T follicular helper cell (primary cell): ENCODE data around the gene ATG2A.

ENCODE experiments used
- DNase-seq: peaks from one replicate; pipeline ENCODE4 v3.0.0-alpha.2; 2020; ENCODE audit warnings: low read depth

Gene ATG2A

DNA sequence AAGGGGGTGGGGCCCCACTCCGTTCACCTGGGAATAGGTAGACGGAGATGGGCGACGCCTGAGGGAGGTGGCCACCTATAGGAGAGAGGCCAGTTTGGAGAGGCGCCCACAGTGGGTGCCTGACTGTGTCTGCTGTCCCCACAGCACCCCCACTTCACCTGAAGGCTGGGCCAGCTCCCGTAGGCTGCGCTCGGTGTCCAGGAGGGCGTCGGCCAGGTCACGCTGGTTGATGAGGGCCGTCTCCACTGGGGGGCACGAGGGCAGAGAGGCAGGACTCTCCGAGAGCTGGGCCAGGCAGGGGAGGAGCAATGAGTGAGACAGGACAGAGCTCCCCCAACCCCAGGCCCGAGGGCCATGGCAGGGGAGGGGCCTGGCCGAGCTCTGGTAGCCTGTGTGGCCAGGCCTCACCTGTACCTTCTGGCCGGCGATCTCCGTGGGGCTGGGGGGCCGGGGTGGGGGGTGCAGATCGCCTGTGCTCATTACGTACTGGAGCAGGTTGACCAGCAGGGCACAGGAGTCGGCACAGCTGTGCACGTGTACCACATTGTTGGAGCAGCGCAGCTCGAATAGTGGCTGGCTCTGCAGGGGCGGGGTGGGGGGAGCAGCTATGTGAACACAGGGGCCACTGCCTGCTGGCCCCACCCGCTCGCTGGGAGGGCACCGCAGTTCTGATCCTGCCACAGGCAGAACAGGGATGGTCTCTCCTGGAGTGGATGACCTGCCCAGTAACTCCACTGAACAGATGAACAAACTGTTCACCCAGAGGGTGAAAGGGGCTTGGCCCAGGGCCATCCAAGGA, 14.7 kb downstream of the ATG2A start:
- DNase-seq: no peak

DNA sequence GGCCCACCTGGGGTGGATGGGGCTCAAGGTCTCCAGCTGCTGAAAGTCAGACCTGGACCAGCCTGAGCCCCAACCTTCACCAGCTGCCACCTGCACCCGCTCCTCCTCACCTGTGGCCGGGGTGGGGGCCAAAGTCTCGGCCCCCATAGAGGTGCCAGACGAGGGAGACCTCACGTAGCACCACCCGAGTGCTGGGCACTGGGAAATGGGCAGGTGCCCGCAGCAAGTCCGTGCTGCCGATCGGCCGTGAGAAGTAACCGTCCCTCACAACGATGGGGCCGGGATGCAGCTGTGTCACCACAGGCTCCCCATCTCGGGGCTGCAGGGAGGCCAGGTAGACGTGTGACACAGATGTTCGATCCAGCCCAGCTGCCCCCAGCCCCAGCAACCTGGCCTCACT, 16.2 kb downstream of the ATG2A start:
- DNase-seq: no peak

DNA sequence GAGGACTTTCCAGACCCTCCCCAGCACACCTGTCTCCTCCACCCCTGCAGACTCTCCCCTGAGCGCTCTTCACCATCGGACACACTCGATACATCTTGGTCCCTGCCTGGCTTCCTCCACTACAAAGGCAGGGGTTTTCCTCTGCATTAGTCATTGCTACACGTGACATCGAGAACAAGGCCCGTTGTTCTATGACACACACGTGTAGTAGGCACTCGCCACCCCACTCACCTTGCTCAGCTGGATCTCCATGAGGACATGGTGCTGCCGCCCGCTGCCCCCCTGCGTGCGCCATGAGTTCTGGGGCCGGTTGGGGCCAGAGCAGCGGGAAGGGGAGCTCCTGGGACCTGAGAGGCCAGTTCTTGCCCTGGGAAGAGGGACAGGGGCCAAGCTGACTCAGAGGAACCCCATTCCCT, 16.7 kb downstream of the ATG2A start:
- DNase-seq: peak; percentile 75

DNA sequence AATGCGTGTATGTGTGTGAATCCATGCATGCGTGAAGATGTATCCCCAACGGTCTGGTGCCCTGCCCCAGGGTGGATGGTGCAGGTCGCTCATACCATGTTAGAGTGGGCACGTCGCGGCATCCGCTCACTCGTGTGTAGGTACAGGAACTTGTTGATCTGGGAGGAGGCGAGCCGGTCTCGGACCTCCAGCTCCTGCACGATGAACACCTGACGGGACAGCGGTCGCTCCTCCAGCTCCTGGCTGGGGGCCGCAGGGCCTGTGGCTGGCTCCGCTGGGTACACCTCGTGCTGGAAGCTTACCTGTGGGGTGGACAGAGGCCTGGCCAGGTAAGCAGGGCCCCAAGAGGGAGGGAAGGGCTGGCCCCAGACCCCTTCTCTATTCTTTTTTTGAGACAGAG, 18.5 kb downstream of the ATG2A start:
- no peak for DNase-seq

DNA sequence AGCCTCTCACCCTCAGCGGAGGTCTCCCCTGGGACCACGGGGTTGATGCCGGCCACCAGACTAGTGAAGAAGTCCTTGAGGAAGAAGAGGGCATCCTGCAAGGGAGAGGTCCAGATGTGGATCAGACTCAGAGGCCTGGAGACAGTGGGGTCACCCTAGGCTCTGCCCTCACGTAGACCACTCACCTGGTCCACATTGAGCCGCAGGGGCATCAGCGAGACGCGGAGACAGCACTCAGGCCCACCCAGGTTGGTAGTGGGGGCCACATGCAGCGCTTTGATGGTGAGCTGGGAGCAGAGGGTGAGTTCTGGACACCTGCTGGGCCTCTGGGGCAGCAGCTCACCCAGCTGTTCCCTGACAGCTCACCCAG, 18.9 kb downstream of the ATG2A start:
- no peak for DNase-seq

DNA sequence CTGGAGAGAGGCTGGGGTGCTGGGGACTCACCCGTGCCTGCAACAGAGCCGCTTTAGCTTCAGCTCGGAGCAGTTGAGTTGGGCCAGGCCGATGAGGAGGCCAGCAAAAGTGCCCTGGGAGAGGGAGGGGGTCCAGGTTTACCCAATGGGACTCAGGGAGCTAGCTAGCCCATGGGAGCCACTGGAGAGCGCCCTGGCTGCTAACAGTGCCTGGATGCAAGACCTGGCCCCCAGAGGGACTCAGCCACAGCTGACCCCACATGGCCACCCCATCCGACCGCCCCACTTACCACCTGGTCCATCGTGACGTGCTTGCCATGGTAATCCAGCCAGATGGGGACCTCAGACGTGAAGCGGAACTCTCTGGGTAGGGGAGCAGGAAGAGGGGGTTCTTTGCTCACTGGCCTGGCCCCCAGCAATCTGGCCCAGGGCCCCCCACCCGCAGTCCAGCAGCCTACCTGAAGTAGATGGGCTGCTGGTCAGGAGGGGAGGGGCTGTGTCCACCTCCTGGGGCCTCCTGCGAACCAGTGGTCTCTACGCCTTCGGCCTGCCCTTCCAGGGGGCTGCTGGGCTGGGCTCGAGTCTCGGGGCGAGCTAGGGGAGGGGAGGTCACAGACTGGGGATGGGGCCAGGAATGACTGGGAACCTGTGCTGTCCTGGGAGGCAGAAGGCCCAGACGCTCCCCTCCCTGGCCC, 19.5 kb downstream of the ATG2A start:
- no peak for DNase-seq

DNA sequence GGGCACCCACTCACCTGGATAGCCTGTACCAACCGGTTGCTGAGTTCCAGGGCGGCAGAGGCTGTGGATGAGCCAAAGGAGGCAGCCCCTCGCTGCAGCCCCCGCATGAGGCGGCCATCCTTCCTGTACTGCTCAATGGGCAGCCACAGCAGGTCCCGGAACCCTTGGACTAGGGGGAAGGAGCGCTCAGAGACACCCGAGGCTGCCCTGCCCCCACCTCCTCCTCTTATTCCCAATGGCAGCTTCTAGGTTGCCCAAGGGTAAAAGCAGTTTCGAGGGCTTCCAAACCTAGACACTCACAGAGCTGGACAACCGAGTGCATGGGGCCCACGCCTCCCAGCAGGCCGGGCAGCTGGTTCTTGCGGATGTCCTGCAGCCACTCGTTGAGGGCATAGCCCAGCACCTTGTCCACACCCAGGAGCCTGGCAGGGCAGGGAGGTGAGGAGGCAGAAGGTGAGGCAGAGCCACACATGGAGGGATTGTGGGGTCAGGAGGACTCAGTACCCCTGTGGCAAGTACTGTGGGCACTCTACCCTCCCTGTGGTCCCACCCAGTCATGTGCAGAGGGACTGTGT, 20.5 kb downstream of the ATG2A start:
- no peak for DNase-seq

DNA sequence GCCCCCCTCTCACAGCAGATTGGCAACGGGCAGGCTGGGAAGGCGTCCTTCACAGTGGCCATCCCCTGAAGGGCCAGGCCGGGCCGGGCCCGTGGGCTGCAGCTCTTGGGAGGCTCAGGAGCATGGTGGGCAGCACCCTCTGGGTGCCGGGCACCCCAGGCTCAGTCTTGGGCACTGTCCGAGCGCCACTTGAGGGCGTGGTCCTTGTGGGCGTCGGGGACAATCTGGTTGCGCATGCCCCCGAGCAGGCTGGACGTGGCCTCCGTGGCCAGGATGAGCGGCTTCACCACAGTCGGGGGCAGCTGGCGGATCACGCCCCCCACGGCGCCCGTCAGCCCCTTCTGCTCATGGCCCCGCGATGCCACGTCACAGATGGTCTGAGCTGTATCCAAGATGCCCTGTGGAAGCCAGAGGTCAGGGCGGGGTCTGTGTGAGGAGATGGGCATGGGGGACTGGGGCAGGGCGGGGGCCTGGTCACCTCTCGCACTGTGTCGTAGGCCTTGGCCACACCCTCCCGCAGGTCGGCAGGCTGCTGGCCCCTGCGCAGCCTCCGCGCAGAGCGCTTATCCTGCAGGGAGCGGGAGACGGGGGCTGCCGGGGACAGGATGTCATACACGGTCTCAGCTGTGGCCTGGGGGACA, 22.1 kb downstream of the ATG2A start:
- DNase-seq: no peak

DNA sequence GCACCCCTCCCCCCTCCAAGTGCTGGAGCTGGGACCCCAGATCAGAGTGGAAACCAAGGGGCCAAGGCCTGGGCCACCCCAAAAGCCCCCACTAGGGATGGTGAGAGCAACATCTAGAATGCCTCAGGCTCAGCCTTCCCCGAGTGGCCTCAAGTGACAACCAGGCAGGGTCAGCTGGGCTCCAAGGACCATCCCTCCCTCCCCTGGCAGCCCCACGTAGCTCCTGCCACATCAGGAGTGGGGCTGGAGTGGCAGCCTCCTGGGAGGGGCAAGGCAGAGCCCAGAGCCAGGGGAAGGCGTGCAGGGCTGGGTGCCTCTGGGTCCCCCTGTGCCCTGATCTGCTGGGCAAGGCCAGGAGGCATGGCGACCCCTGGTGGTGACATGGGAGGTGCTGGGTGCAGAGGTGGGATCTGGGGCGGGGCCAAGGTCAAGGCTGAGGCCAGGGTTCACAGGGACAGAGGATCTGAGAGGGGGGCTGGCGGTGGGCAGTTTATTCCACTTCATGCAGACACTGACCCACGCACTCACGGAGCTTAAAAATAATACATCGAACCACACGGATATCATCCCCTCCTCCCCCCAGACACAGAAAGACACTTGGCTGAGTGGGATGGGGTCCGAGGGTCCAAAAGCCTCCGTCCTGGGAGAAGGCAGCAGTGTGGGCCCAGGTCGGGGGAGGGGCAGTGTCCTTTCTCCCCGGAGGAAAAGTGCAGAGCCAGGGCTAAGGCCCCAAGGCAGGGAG, 22.8 kb downstream of the ATG2A start:
- peak; percentile 86 for DNase-seq

DNA sequence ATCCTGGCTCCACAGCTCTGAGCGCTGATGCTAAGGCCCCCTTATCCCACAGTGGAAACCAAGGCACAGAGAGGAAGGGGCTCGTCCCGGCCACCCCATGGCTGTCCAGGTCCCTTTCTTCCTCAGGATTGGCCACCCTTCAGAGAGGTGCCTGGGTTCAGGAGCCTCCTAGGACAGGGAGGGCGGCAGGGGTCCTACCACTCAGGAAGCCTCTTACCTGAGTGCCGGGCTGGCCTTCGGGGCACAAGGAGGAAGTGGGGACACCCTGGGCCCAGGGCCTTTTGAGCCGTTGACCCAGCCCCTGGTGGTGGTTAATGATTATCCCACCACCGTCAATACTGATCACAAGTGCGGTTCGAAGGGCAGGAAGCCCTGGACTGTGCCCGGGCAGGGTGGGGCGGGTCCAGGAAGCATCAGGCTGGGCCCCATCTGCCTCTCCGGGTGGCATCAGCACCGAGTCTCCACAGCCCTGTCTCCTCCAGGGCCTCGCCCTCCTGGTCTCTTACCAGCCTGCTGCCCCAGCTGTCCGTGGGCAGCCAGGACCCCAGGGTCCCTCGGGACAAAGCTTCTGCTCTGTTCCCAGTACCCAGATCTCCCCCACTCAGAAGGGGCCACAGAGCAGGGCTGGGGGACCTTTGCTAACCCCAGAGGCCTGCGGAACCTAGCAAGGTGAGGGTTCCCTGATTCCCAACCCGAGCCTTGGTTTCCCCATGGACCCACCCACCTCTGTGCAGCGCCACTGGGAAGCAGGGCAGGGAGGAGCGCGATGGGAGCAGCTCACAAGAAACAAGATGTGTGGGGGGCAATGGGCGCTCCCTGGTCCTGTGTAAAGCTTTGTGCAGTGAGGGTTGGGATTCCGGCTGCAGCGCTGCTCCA, 23.6 kb downstream of the ATG2A start:
- no peak for DNase-seq

DNA sequence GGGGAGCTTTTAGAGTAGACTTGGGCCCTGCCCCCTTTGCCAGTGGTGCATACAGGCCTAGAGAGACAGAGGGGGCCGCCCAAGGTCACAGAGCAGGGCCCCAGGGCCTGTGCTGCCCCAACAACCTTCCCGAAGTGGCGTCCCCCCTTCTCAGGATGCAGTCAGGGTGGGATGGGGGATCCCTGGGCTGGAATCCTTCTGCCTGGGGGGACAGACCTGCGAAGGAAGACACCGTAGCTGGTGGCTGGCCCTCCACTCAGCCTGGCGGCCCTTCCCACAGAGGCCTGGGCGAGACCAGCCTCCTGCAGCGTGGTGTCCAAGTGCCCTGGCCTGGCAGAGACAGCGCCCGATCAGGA, 24.2 kb downstream of the ATG2A start:
- DNase-seq: no peak

DNA sequence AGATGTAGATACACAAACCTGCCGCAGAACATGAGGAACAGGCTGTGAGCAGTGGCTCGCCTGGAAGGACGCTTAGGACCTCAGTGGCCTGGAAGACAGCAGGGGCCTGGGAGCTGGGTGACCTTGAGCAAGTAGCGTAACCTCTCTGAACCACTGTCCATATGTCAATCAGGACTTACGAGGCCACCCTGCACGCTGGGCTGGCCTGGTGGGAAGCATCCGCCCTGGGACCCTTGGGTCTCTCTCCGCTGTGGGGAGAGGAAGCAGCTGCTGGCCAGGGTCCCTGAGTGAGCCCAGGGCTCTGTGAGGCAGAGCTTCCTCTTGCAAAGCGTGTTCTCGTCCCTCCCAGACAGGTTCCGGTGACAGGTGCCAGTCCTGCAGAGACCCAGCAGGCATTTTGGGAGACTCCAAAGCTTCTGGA, 24.6 kb downstream of the ATG2A start:
- no peak for DNase-seq

DNA sequence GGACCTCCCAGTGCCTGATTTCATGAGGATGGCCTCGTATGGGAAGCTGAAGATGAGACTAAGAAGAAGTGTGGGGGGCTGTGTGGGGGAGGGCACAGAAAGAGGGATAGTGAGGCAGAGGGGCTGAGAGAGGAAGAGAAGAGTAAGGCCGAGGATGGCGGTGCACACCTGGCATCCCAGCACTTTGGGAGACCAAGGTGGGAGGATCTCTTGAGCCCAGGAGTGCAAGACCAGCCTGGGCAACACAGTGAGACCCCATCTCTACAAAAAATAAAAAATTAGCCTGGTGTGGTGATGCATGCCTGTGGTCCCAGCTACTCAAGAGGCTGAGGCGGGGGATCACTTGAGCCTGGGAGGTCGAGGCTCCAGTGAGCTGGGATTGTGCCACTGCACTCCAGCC, 25.1 kb downstream of the ATG2A start:
- no peak for DNase-seq

DNA sequence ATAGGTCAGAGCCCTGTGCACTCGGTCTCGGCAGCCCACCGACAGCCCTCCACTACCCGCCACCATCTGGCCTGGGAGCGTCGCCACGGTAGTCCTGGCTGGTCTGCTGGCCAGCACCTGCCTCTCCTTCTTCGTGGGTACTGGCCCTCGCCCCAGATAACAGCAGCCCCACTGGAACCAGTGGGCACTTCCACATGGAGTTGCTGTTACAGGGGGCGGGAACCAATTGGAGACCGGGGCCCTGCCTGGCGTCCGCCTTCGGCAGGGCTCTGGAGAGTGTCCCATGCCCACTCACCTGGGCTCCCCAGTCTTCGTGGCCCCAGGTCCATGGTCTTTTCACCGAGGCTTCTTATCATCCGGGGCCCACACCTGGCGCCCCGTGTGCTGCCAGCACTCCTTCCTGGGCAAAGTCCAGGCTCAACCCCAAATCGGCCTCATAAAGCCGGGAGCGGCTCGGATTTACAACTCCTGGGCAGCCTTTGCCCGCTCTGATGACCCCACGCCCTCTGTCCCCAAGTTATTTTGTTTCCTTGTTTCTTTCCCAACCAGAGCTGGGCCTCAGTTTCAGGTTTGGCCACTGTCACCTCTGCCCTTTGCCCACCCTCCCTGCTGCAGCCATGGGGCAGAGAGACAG, 25.7 kb downstream of the ATG2A start:
- DNase-seq: no peak

DNA sequence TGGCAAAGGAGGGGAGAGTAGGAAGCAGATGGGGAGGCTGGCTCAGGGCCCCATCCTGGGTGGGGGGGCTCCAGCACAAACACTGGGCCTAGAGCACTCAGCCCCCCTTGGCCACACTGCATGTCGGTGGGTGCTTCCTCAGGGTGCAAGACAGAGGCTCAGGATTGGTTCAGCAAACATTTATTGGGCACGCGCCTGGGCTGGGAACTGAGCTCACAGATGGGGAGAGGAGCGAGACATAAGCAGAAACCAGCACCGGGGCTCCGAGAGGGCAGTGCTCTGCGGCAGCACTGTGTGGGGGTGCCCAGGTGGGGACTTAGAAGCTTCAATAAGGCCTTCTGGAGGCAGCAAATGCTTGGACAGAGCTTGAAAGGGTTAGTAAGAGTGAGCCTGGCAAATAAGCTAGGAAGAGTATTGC, 26.5 kb downstream of the ATG2A start:
- no peak for DNase-seq

DNA sequence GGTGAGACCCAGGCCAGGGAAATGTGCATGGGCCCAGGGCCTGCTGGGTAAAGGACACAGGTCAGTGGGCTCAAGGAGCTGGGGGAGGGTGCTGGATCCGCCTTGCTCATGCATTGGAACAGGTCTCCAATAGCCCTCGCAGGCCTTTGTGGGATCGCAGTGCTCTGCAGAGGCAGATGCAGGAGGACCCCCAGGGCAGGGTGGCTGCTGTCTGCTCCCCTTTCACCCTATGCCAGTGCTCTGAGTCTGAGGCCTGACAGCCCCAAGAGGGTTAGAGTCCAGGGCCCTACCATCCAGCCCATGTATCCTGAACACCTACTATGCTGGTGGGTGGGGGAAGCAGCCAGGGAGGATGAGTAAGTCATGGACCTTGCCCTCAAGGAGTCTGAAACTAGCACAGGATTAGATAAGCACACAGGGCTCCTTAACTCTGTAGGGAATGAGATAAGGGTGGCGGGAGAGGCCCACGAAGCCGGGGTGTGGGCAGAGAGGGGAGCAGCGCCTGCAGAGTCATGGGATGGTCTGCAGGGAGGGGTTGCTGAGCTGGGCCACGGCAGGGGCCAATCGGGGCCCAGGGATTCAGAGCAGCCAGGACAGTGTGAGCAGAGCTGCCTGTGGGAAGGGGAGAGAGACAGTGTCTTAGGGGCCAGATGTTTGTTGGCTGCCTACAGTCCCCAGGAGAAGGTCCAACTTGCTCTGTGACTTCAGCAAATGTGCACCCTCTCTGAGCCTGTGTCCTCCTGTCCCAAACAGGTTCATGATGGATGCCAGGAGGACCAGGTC, 28.1 kb downstream of the ATG2A start:
- DNase-seq: no peak

DNA sequence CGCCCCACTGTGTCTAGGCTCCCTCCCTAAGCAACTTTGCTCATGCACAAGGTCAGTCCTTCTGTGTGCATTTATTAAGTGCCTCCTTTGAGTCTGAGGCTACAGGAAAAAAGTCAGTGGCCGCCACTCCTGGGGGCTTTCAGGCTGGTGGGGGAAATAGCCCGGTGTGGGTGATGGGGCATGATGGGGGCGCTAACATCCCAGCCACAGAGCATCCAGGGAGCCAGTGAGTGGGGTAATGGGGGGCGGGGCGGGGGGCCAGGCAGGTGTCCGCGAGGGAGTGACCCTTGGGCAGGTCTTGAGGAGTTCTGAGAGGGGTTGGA, 28.6 kb downstream of the ATG2A start:
- DNase-seq: no peak

DNA sequence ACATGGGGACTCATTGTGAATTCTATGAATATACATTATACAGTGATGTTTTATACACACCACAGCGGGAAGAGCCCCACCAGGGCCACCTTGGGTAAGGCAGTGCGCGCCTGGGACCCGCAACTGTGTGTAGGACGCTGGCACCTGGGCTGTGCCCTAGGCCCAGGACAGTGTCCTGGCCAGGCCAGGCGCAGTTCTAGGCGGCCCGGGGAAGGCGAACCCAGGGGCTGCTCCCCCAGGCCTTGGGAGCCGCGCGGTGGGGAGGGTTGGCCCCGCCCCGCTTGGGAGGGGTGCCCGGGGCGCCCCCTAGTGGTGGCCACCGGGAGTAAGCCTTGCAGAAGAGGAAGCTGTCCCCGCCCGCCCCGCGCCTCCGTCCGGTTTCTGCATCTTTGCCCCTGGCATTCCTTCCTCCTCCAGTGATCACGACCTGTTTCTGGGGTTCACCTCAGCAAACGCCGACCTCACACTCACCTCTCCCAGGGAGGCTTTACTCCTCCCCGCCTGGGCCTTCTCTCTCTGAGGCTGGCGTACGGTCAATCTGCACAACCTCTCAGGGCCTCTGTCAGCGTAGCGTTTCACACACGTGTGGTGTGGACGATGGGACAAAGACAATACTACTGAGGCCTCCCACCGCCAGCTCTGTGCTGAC, 29.1 kb downstream of the ATG2A start:
- peak; percentile 76 for DNase-seq

DNA sequence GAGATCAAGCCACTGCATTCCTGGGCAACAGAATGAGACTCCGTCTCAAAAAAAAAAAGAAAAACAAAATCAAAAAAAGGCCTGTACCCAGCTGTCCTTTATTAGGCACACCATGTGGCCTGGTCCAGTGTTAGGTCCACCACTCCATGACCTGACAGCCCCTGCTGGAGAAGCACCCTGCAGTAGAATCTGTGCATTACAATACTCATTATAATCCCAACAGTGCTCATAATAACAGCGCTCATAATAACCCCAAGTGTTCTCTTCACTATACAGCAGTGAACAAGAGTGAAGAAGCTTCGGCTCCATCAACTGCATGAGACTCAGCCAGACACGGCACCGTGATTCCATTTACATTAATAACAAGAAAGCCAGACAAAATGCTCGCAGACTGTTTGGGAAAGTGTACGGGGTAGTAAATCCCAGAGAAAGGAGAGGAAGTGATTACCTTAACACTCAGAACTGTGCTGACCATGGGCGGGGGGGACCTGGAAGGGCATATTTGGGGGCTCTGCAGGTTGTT, 29.7 kb downstream of the ATG2A start:
- no peak for DNase-seq
